Coronary artery (tissue), 2 donors: Measurements from ENCODE around the gene DCUN1D4.

Experiments used
- DNase-seq: peaks from one replicate; pipeline ENCODE4 v3.0.0-alpha.2; 2017; ENCODE audit warnings: low spot score
- H3K27ac ChIP-seq, 2 donors: fragments of 200-600 bp; sonication (generic); one replicate each; pipeline ENCODE4 v1.5.1; 2016 to 2019
- H3K4me3 ChIP-seq: fragments of 200-600 bp; sonication (generic); 2 replicates; pipeline ENCODE4 v1.5.1; 2016; ENCODE audit warnings: mild to moderate bottlenecking, moderate library complexity
- CTCF ChIP-seq: fragments of 200-600 bp; sonication (generic); IDR thresholded peaks from one replicate; pipeline ENCODE4 v1.5.1; 2019; ENCODE audit warnings: antibody characterized with exemption

The DCUN1D4 gene

GRCh38 chr4:51835079-51835478 is 7.9 kb upstream of the DCUN1D4 start:
- no peak overlapping the region for H3K27ac ChIP-seq
- DNase-seq, result no peak
- no peak overlapping the region for H3K4me3 ChIP-seq
- TF ChIP-seq CTCF, result no peak

- TF ChIP-seq CTCF, result no peak
- no peak overlapping the region for H3K27ac ChIP-seq
- no peak for DNase-seq
- no peak overlapping the region for H3K4me3 ChIP-seq
Observed at GRCh38 chr4:51835855-51836254, 7.1 kb upstream of the DCUN1D4 start.

DNA sequence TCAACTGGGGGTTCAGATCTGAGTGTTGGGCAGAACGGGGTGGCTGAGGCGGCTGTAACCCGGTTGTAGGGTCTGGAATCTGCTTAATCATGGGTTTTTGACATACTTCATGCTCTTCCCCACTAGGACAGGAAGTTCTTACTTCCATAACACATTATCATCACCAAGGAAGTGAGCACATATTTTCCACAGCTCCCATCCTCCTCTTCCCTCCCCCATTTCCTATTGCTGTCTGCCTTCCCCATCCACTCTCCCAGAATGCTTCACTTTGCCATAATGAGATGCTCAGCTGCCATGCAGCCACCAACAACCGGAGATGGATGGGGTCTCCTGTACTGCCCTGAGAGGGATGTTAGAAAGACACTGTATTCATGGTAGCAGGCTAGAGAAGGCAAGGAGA is 6.4 kb upstream of the DCUN1D4 start:
- Histone ChIP-seq H3K4me3 (no peak overlapping the region), H3K27ac (no peak overlapping the region)
- no peak for TF ChIP-seq CTCF
- no peak for DNase-seq

DNA sequence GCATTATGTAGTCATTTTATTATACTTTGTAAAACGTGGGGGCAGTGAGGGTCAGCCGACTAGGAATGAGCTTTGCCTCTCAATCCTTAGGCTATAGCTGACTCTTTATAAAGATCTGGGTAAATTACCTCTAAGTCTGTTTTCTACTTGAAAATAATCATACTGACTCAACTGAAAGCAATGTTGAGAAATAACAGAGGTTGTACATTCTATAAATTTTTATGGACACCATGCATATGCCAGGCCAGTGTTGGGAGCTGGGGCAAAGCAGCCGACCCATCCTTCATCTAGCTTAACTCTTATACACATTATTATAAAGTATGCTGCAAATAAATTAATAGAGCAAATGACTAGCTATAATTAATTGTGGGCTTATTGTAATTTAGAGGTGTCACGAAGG is 2.2 kb upstream of the DCUN1D4 start:
- DNase-seq, result no peak
- TF ChIP-seq CTCF, result no peak
- Histone ChIP-seq H3K27ac (no peak overlapping the region), H3K4me3 (no peak overlapping the region)

DNA sequence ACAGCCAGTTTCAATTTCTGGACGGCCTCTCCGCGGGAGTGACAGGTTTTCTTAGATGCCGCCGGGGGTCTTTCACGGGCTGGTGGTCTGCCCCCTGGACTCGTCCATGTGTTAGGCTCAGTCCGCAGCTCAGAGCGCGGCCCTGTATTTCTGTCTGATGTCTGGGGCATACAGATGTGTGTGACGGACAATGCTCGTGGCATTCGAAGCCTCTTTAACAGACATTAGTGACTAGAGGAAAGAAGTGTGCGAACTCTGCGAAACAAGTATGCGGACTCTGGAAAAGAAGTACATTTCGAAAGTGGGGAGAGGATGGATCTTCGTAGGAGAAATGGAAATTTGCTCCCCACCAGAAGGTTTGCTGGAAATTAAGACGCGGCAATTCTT is 793 bp upstream of the DCUN1D4 start:
- TF ChIP-seq CTCF, result no peak
- Histone ChIP-seq H3K4me3 (peak overlapping the region; percentile 94), H3K27ac (peak overlapping the region; percentile 72 to 99)
- DNase-seq, result no peak

GRCh38 chr4:51843309-51844152 is 578 bp downstream of the DCUN1D4 start:
- Histone ChIP-seq H3K4me3 (peak overlapping the region; percentile 94), H3K27ac (peak overlapping the region; percentile 96 to 99)
- TF ChIP-seq CTCF, result no peak
- peak; percentile 88 for DNase-seq
